Astrocyte (in vitro differentiated cells and primary cell): Measurements from ENCODE around the gene GMDS. TPM values are rescaled to one million over a fixed set of nuclear protein-coding genes. Genes with fewer than 3 reads are reported as not detected.

ENCODE experiments used
- DNase-seq: peaks from one replicate; pipeline ENCODE4 v3.0.0-alpha.2; 2010; ENCODE audit warnings: low read depth
- FAIRE-seq: peaks from 2 replicates; lab custom pipeline; 2011; peaks lifted over from hg19 to GRCh38; lab: Jason Lieb, UNC
- H2AFZ ChIP-seq: 2 replicates; pipeline ENCODE4 v1.6.0; 2012; ENCODE audit warnings: low read depth, low read length, inconsistent platforms
- H3K27ac ChIP-seq: 2 replicates; pipeline ENCODE4 v1.5.1; 2011; ENCODE audit warnings: low read depth, low read length, inconsistent platforms
- H3K27me3 ChIP-seq: 2 replicates; pipeline ENCODE4 v1.6.0; 2011; ENCODE audit warnings: low read length, inconsistent platforms; ENCODE audit not compliant: insufficient read depth
- H3K36me3 ChIP-seq: 2 replicates; pipeline ENCODE4 v1.5.1; 2011; ENCODE audit warnings: low read length, inconsistent platforms; ENCODE audit not compliant: insufficient read depth
- H3K4me1 ChIP-seq: 2 replicates; pipeline ENCODE4 v1.5.1; 2011; ENCODE audit warnings: low read length, inconsistent platforms; ENCODE audit not compliant: insufficient read depth
- H3K4me2 ChIP-seq: 2 replicates; pipeline ENCODE4 v1.6.0; 2012; ENCODE audit warnings: low read length, inconsistent platforms
- H3K4me3 ChIP-seq: 2 replicates; pipeline ENCODE4 v1.5.1; 2011; ENCODE audit warnings: low read depth, mild to moderate bottlenecking, low read length, inconsistent platforms; ENCODE audit not compliant: insufficient read depth
- H3K79me2 ChIP-seq: 2 replicates; pipeline ENCODE4 v1.6.0; 2012; ENCODE audit warnings: mild to moderate bottlenecking, low read length, inconsistent platforms; ENCODE audit not compliant: insufficient read depth
- H3K9ac ChIP-seq: 2 replicates; pipeline ENCODE4 v1.6.0; 2012; ENCODE audit warnings: mild to moderate bottlenecking, low read length, inconsistent platforms
- H3K9me3 ChIP-seq: 2 replicates; pipeline ENCODE4 v1.5.1; 2012; ENCODE audit warnings: low read depth, mild to moderate bottlenecking, low read length, inconsistent platforms; ENCODE audit not compliant: insufficient read depth
- H4K20me1 ChIP-seq: 2 replicates; pipeline ENCODE4 v1.6.0; 2012; ENCODE audit warnings: low read length, inconsistent platforms; ENCODE audit not compliant: insufficient read depth
- H3K27ac Mint-ChIP-seq: one replicate; pipeline ENCODE4 v1.8.0; 2021; ENCODE audit warnings: mild to moderate bottlenecking, mixed read lengths; ENCODE audit not compliant: unreplicated experiment
- H3K27me3 Mint-ChIP-seq: one replicate; pipeline ENCODE4 v1.8.0; 2021; ENCODE audit warnings: low read depth, mixed read lengths; ENCODE audit not compliant: unreplicated experiment
- H3K36me3 Mint-ChIP-seq: one replicate; pipeline ENCODE4 v1.8.0; 2021; ENCODE audit warnings: low read depth, mixed read lengths; ENCODE audit not compliant: unreplicated experiment
- H3K4me1 Mint-ChIP-seq: one replicate; pipeline ENCODE4 v1.8.0; 2021; ENCODE audit warnings: low read depth, mixed read lengths; ENCODE audit not compliant: unreplicated experiment
- H3K4me3 Mint-ChIP-seq: one replicate; pipeline ENCODE4 v1.8.0; 2021; ENCODE audit warnings: mild to moderate bottlenecking, moderate library complexity, mixed read lengths; ENCODE audit not compliant: unreplicated experiment
- H3K9me3 Mint-ChIP-seq: one replicate; pipeline ENCODE4 v1.8.0; 2021; ENCODE audit warnings: mild to moderate bottlenecking, mixed read lengths; ENCODE audit not compliant: unreplicated experiment
- CTCF ChIP-seq: IDR thresholded peaks from 2 replicates; pipeline ENCODE4 v1.5.1; 2011; ENCODE audit warnings: low read depth, mild to moderate bottlenecking, inconsistent platforms, low read length, moderate library complexity; ENCODE audit not compliant: insufficient read depth
- EZH2 ChIP-seq: IDR thresholded peaks from 2 replicates; pipeline ENCODE4 v1.6.1; 2012; ENCODE audit warnings: mild to moderate bottlenecking, low read length, inconsistent platforms; ENCODE audit not compliant: insufficient read depth
- total RNA-seq: library from RNA; stranded (reverse); gene quantifications from 2 replicates; pipeline ENCODE4 v1.2.1, GENCODE V29; 2021

The GMDS gene
- total RNA-seq, 1 donor from 2014 or later, result 9.4 TPM

DNA sequence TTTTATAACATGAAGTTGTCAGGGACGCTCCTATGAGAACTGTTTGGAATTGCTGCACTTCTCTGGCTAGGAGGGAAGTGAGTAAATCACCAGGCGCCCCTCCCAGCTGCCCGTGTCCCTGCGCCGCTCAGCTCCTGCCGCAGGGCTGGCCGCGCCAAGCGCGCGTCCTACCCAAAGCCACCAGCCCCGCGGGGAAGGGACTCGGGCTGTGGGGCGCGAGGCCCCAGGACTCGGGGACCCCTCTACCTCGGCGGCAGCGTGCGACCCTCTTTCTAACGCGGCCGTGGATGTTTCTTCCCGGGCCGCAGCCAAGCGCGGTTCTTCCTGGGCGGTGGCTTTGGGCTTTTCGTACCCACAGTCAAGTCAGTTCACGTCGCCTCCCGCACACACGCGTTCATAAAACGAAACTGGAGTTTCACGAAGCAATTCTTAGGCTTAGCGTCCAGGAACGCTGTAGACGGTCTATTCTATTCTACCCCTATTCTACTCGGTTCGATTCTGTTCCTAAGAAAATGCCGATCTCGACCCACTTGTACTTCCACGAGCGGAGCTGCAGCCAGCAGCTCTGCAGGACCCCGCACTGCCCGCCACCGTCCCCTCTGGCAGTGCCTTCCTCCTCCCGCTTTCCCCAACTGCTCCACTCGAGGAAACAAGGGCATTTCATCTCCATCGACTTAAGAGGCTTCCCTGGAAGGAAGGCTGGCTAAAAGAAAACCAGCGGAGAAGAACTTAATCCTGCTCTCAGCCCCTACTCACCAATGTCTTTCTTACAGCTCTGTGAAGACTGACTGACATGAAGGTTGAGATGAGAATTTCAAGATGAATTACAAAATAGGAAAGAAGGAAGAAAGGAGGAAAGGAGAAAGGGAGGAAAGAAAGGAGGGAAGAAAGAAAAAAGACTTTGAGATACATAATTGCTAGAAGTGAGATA lies 620.3 kb downstream of the GMDS start:
- peak overlapping the region; percentile 75 for H3K9ac ChIP-seq
- H3K4me2 ChIP-seq, result peak overlapping the region; percentile 96
- Mint-ChIP-seq H3K4me3 (peak overlapping the region; percentile 74), H3K27me3 (peaks cover 78% of the 10 kb centered on the region), H3K9me3 (peaks cover 13% of the 10 kb centered on the region), H3K4me1 (no peaks in the 10 kb centered on the region), H3K36me3 (peaks cover 2% of the 10 kb centered on the region), H3K27ac (no peak overlapping the region)
- no peaks in the 10 kb centered on the region for H3K9me3 ChIP-seq
- H2AFZ ChIP-seq, result peak overlapping the region; percentile 82
- peak; percentile 36 for DNase-seq
- H3K36me3 ChIP-seq, result no peaks in the 10 kb centered on the region
- no peak for TF ChIP-seq CTCF
- peak; percentile 77 for TF ChIP-seq EZH2
- H3K27me3 ChIP-seq, result peaks cover 82% of the 10 kb centered on the region
- peak overlapping the region; percentile 69 for H3K4me3 ChIP-seq
- no peak for FAIRE-seq
- peaks cover 24% of the 10 kb centered on the region for H4K20me1 ChIP-seq
- peaks cover 6% of the 10 kb centered on the region for H3K4me1 ChIP-seq
- H3K79me2 ChIP-seq, result no peaks in the 10 kb centered on the region
- no peak overlapping the region for H3K27ac ChIP-seq

DNA sequence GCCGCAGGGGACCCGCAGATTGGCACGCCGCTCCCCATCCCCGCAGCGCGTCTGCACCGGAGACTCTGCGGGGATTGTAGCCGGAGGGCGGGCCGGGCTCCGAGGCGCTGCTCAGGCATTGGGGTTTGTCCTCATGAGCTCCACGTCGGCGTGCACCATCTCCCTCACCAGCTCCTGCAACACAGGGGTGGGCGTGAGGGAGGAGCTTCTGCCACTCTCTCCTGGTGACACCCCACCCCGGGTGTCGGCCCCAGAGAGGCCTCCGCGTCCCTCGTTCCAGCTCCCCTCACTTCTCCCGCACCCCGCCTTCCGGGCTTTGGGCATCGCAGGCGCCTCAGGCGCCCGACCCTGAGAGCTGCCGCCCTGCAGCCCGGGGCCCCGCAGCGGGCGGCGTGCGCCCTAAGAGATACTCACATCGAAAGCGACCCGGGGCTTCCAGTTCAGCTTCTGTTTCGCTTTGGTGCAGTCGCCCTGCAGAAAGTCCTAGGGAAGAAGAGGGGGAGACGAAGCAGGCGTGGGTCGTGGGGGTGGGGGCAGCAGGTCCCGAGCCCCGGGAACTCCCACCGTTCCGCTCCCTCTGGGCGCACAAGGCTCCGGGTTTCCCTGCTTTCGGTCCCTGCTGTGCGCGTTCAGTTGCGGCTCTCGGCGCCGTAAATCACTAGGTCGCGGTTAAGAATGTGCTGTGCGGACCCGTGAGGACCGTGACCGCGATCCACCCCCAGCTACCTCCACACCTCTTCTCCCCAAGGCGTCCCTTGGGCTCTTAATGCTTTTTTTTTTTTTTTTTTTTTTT lies 621.2 kb downstream of the GMDS start:
- peaks cover 24% of the 10 kb centered on the region for H4K20me1 ChIP-seq
- peak overlapping the region; percentile 75 for H3K9ac ChIP-seq
- H3K27ac ChIP-seq, result no peak overlapping the region
- FAIRE-seq, result no peak
- peaks cover 73% of the 10 kb centered on the region for H3K27me3 Mint-ChIP-seq
- H3K36me3 Mint-ChIP-seq, result peaks cover 2% of the 10 kb centered on the region
- no peaks in the 10 kb centered on the region for H3K4me1 Mint-ChIP-seq
- H2AFZ ChIP-seq, result peak overlapping the region; percentile 62
- peaks cover 86% of the 10 kb centered on the region for H3K27me3 ChIP-seq
- DNase-seq, result no peak
- H3K9me3 Mint-ChIP-seq, result peaks cover 12% of the 10 kb centered on the region
- no peaks in the 10 kb centered on the region for H3K36me3 ChIP-seq
- TF ChIP-seq CTCF (no peak), EZH2 (no peak)
- H3K27ac Mint-ChIP-seq, result no peak overlapping the region
- H3K4me3 ChIP-seq, result peak overlapping the region; percentile 69
- H3K4me2 ChIP-seq, result peak overlapping the region; percentile 96
- peaks cover 8% of the 10 kb centered on the region for H3K4me1 ChIP-seq
- no peaks in the 10 kb centered on the region for H3K79me2 ChIP-seq
- H3K9me3 ChIP-seq, result no peaks in the 10 kb centered on the region
- peak overlapping the region; percentile 72 for H3K4me3 Mint-ChIP-seq
